ENCODE measurements around the gene GPRIN3.
"Not testable (repeated sequence)": the region's sequence is repeated elsewhere in the genome, so short reads cannot be mapped to it uniquely, and the experiment has no call there.

GPRIN3 gene

DNA sequence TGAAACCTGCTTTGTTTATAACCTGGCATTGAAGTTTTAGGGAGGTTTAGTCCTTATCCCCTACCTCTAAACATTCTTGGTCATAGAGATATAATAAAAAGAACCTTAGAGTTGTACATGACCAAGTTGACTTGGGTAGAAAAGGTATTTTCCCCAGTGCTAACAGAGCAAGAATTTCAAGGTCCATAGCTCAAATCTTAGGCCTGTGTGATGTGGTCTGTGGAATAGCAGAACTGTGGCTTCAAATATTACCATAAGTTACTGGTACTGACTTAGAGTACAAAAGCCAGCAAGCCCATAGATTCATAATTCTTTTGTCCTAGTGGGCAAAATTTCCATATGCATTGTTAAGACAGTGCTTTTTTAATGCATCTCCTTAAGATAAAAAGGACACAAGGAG lies 91.2 kb downstream of the GPRIN3 start:
- no peak overlapping the region for H3K4me3 ChIP-seq (ENCODE audit: control insufficient read depth, low read depth, low read length)
- TF ChIP-seq, protein P1, sequence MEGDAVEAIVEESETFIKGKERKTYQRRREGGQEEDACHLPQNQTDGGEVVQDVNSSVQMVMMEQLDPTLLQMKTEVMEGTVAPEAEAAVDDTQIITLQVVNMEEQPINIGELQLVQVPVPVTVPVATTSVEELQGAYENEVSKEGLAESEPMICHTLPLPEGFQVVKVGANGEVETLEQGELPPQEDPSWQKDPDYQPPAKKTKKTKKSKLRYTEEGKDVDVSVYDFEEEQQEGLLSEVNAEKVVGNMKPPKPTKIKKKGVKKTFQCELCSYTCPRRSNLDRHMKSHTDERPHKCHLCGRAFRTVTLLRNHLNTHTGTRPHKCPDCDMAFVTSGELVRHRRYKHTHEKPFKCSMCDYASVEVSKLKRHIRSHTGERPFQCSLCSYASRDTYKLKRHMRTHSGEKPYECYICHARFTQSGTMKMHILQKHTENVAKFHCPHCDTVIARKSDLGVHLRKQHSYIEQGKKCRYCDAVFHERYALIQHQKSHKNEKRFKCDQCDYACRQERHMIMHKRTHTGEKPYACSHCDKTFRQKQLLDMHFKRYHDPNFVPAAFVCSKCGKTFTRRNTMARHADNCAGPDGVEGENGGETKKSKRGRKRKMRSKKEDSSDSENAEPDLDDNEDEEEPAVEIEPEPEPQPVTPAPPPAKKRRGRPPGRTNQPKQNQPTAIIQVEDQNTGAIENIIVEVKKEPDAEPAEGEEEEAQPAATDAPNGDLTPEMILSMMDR (IDR thresholded peaks at IDR 0.05; ENCODE audit: control insufficient read depth, insufficient read depth, low read depth, low read length, missing control alignments), result no peak
- DNase-seq (ENCODE audit: low read depth), result no peak

DNA sequence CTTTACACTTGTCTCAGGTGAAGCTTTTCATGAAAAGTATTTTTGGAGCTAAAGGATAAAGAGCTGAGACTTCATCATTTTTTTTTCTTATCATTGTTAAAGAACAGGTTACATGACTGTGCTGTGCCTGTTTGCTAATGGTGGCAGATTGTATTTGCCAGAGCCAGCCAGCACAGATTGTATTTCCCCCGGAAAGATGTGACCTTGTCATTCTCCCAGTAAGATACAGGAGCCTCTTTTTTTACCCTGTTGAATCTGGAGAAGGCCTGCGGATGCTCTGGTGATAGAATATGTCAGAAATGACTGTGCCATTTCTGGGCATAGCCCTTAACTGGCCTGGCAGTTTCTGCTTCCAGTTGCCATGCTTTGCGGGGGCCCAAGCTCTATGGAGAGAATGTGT lies 91.9 kb downstream of the GPRIN3 start:
- no peak for DNase-seq (ENCODE audit: low read depth)
- no peak overlapping the region for H3K4me3 ChIP-seq (ENCODE audit: control insufficient read depth, low read depth, low read length)
- TF ChIP-seq, protein P1 (IDR thresholded peaks at IDR 0.05; ENCODE audit: control insufficient read depth, insufficient read depth, low read depth, low read length, missing control alignments), result no peak

DNA sequence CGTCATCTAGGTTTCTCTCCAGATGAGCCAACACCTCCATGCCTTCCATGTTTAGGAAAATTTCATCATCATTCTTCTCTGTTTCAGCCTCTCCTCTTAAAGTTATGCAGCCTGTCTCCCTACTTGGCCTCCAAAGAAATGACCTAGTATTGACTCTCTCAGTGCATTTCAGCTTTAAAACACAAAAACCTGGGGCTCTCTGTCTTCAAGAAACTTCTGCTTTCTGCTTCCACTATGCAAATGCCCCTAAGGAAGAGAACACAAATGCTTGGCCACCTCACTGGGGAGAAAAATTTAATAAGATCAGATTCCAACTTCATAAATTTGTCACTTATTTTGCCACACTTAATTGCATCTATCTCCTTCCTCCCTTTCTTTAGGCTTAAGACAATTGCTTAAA lies 93.3 kb downstream of the GPRIN3 start:
- no peak overlapping the region for H3K4me3 ChIP-seq (ENCODE audit: control insufficient read depth, low read depth, low read length)
- TF ChIP-seq, protein P1 (IDR thresholded peaks at IDR 0.05; ENCODE audit: control insufficient read depth, insufficient read depth, low read depth, low read length, missing control alignments), result no peak
- DNase-seq (ENCODE audit: low read depth), result no peak

DNA sequence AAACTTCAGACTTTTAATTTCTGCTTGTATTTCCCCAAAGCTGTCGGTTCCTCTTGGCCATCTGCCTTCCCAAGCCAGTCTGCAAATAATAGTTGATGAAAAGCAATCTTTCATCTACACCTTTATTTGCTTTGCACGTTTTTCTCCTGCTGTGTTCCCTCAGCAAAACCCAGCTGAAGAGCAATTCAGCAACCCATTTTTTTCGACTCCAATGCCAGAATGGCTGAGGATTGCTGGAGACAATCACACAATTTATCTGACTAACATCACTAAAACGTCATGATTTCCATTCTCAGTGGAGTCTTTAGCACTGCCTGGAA lies 94.3 kb downstream of the GPRIN3 start:
- TF ChIP-seq, protein P1 (IDR thresholded peaks at IDR 0.05; ENCODE audit: control insufficient read depth, insufficient read depth, low read depth, low read length, missing control alignments), result no peak
- no peak overlapping the region for H3K4me3 ChIP-seq (ENCODE audit: control insufficient read depth, low read depth, low read length)
- DNase-seq (ENCODE audit: low read depth), result no peak

DNA sequence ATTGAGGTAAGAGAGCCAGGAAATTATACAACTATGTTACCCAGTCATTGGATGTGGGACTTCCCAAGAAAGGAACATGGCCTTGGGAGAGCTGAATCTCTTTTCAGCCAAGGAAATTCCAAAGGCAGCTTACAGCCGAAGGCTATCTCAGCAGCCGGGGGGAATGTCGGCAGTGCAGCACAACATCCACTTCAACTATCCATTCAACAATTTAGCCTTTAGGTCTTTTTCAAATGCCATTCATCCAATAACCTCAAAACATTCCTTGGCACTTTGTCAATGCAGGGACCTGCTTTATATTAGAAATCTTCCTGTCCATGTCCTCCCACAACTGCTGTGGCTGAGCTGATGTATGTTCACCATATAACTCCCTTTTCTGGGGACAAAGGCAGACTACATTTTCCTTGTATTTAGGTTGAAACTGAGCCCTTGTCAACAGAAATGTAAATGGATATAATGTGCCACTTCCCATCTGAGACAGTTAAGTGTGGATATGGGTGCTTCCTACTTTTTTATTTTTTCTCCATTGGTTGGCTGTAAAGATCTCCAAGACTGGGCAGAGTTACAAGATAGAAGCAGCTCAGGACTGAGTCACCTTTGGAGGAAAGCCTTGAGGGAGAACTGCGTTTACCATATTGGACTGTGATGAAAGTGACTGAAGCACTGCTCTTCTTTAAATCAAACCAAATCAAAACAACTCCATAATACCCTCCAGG lies 94.8 kb downstream of the GPRIN3 start:
- TF ChIP-seq, protein P1 (IDR thresholded peaks at IDR 0.05; ENCODE audit: control insufficient read depth, insufficient read depth, low read depth, low read length, missing control alignments), result no peak
- H3K4me3 ChIP-seq (ENCODE audit: control insufficient read depth, low read depth, low read length), result no peak overlapping the region
- no peak for DNase-seq (ENCODE audit: low read depth)

DNA sequence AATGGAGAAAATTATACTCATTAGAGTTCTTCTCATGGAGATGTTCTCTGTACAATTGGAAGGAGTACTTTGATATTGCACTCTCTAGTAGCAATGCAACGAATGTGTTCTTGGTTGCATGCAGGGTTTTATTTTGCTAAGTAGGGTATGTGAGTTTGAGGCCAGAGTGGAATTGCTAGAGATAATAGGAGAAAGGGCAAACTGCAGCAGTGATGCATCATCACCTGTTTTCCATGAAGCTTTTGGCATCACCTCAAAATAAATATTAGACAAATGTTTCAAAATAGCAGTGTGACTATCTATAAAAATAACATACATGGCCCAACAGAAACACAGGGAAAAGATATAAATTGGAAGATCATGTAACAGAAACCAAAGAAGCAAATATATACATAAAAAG lies 103.0 kb downstream of the GPRIN3 start:
- TF ChIP-seq, protein P1 (IDR thresholded peaks at IDR 0.05; ENCODE audit: control insufficient read depth, insufficient read depth, low read depth, low read length, missing control alignments), result no peak
- DNase-seq (ENCODE audit: low read depth), result no peak
- no peak overlapping the region for H3K4me3 ChIP-seq (ENCODE audit: control insufficient read depth, low read depth, low read length)

DNA sequence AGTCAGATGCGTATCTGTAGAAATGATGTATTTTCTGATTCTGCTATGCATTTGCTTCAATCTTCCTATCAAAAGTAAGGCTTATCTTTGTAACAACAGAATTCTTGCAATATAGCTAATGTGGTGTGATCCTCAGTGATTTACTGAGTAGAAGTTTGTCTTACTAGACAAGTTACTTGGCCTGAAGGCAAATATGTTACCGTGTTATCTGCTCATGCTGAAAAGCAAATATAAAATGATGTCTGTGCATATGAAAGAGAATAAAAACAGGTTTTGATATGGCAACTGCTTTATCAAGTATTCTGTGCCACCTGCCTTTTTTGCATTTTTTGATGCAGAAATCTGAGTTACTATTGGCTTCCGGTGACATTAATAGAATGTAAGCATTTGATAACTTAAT lies 103.7 kb downstream of the GPRIN3 start:
- TF ChIP-seq, protein P1 (IDR thresholded peaks at IDR 0.05; ENCODE audit: control insufficient read depth, insufficient read depth, low read depth, low read length, missing control alignments), result no peak
- H3K4me3 ChIP-seq (ENCODE audit: control insufficient read depth, low read depth, low read length), result no peak overlapping the region
- no peak for DNase-seq (ENCODE audit: low read depth)

DNA sequence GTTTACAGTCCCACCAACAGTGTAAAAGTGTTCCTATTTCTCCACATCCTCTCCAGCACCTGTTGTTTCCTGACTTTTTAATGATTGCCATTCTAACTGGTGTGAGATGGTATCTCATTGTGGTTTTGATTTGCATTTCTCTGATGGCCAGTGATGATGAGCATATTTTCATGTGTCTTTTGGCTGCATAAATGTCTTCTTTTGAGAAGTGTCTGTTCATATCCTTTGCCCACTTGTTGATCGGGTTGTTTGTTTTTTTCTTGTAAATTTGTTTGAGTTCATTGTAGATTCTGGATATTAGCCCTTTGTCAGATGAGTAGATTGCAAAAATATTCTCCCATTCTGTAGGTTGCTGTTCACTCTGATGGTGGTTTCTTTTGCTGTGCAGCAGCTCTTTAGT lies 108.2 kb downstream of the GPRIN3 start:
- H3K4me3 ChIP-seq (ENCODE audit: control insufficient read depth, low read depth, low read length); DNase-seq (ENCODE audit: low read depth): not testable (repeated sequence)
